Breast epithelium (tissue), 3 donors: Measurements from ENCODE around the gene ISYNA1.

ENCODE experiments used
- POLR2A ChIP-seq: fragments of 450-650 bp; IDR thresholded peaks from one replicate; pipeline ENCODE4 v1.6.1; 2016; ENCODE audit warnings: antibody characterized with exemption, mild to moderate bottlenecking, moderate library complexity
- POLR2AphosphoS5 ChIP-seq, 3 donors: sonication (generic); formaldehyde crosslinking; IDR thresholded peaks; one replicate each; pipeline ENCODE4 v1.6.1; 2017; ENCODE audit warnings: antibody characterized with exemption in 3 of 3
- TF ChIP-seq, protein P1 (sequence below), 3 donors: fragments of 450-650 bp; IDR thresholded peaks; one replicate each; pipeline ENCODE4 v1.5.1; 2016 to 2017; ENCODE audit warnings: antibody characterized with exemption in 3 of 3, mild to moderate bottlenecking in 3 of 3, moderate library complexity in 3 of 3

GRCh38 chr19:18473706-18474087, 35.8 kb upstream of the ISYNA1 start:
- TF ChIP-seq, protein P1, sequence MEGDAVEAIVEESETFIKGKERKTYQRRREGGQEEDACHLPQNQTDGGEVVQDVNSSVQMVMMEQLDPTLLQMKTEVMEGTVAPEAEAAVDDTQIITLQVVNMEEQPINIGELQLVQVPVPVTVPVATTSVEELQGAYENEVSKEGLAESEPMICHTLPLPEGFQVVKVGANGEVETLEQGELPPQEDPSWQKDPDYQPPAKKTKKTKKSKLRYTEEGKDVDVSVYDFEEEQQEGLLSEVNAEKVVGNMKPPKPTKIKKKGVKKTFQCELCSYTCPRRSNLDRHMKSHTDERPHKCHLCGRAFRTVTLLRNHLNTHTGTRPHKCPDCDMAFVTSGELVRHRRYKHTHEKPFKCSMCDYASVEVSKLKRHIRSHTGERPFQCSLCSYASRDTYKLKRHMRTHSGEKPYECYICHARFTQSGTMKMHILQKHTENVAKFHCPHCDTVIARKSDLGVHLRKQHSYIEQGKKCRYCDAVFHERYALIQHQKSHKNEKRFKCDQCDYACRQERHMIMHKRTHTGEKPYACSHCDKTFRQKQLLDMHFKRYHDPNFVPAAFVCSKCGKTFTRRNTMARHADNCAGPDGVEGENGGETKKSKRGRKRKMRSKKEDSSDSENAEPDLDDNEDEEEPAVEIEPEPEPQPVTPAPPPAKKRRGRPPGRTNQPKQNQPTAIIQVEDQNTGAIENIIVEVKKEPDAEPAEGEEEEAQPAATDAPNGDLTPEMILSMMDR (IDR thresholded peaks at IDR 0.05) = no peak
- no peak for TF ChIP-seq POLR2A
- no peak for TF ChIP-seq POLR2AphosphoS5 (IDR thresholded peaks at IDR 0.05)
